Measurements from ENCODE around the gene SCN1A. TPM values are rescaled to one million over a fixed set of nuclear protein-coding genes. Genes with fewer than 3 reads are reported as not detected.

Gene SCN1A
- total and polyA plus RNA-seq, 3 donors from 2014 or later = 0.04 to 0.31 (median 0.24) TPM

DNA sequence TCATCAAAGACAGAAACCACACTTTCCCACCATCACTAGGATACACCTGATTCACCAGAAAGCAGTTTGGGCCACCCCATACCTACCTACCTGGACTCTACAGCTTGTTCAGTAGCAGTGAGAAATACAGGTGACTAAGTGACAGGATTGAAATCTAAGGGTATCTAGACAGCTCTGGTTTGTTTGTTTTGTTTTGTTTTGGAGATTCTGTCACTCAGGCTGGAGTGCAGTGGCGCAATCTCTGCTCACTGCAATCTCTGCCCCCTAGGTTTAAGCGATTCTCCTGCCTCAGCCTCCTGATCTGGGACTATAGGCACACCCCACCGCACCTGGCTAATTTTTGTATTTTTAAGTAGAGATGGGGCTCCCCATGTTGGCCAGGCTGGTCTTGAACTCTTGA, 177.4 kb downstream of the SCN1A start:
- H3K27me3 ChIP-seq = no peaks in the 10 kb centered on the region
- 88 to 96% methylated on average over 1 to 3 of the region's 3 CpGs for WGBS, 2 donors
- H3K4me1 ChIP-seq = peaks cover 23% of the 10 kb centered on the region
- no peaks in the 10 kb centered on the region for H3K9me3 ChIP-seq
- no peaks in the 10 kb centered on the region for H3K36me3 ChIP-seq (ENCODE audit: low read depth, missing control alignments)
- no peak overlapping the region for H3K27ac ChIP-seq
- DNase-seq = no peak
- intact Hi-C loops (cut with DNase I; ENCODE audit: low total_unique reads) = no loop called here
- TF ChIP-seq CTCF (IDR thresholded peaks at IDR 0.05) (no peak), POLR2A (IDR thresholded peaks at IDR 0.05) (no peak)
- no peak overlapping the region for H3K4me3 ChIP-seq

DNA sequence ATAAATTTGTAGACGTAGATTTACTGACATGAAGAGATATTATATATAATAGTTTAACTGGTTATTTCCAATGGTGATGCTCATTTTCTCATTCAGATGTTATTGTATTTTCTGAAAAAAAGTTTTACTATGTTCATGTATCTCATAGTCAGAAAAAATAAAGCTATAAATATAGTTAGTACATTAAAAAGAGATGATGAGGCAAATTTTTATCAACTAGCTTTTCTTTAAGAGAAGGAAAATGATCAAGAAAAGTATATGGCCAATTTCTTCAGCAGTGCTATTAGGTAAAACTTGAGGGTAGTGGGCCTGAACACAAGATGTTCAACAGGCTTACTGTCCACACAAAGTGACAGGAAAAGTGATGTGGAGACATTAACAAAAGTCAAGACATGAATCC, 186.0 kb downstream of the SCN1A start:
- TF ChIP-seq CTCF (IDR thresholded peaks at IDR 0.05) (no peak), POLR2A (IDR thresholded peaks at IDR 0.05) (no peak)
- H3K4me1 ChIP-seq = no peaks in the 10 kb centered on the region
- WGBS, 2 donors = 96 to 97% methylated on average over 1 of the region's 1 CpG
- no peak overlapping the region for H3K4me3 ChIP-seq
- DNase-seq = no peak
- no peak overlapping the region for H3K27ac ChIP-seq
- no peaks in the 10 kb centered on the region for H3K36me3 ChIP-seq (ENCODE audit: low read depth, missing control alignments)
- H3K9me3 ChIP-seq = no peaks in the 10 kb centered on the region
- intact Hi-C loops (cut with DNase I; ENCODE audit: low total_unique reads) = no loop called here
- no peaks in the 10 kb centered on the region for H3K27me3 ChIP-seq

DNA sequence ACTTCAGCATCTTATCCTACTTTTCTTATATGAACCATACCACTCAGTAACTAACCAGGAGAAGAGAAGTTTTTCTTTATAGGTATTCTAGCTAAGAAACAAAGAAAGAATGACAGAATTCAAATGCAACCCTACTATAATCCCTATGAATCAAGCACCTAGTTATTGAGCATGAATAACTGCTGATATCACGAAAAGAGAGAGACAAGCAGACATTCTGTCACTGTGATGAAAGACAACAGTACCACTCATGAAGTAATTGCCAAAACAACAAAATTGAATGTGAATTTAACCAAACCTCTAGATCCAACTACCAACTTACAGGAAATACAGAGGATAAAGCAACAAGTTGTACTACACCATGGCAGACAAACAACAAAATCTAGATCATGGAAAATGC, 189.6 kb downstream of the SCN1A start:
- TF ChIP-seq POLR2A (IDR thresholded peaks at IDR 0.05) (no peak), CTCF (IDR thresholded peaks at IDR 0.05) (no peak)
- H3K27me3 ChIP-seq = no peaks in the 10 kb centered on the region
- DNase-seq = no peak
- no peaks in the 10 kb centered on the region for H3K9me3 ChIP-seq
- intact Hi-C loops (cut with DNase I; ENCODE audit: low total_unique reads) = no loop called here
- H3K27ac ChIP-seq = no peak overlapping the region
- no peaks in the 10 kb centered on the region for H3K4me1 ChIP-seq
- H3K4me3 ChIP-seq = no peak overlapping the region
- H3K36me3 ChIP-seq (ENCODE audit: low read depth, missing control alignments) = no peaks in the 10 kb centered on the region
- WGBS, 2 donors = 85 to 94% methylated on average over 1 of the region's 1 CpG

Small RNA genes lying within 50 kb of the gene (small RNA-seq; reads per million reads assigned to genes)
- gene RF00019 = 0 reads per million in 2 donors

Other genes starting within 250 kb of the SCN1A start
- 10 to 100 TPM; 46.6 to 50.9 TPM for gene TTC21B, start 174.2 kb downstream of the SCN1A start, total RNA-seq
- gene TTC21B, start 174.2 kb downstream of the SCN1A start, polyA plus RNA-seq (ENCODE audit: insufficient read depth, low read depth, low replicate concordance) = 11.1 TPM
- 100 to 1,000 TPM in 1 of 2 donors, 10 to 100 TPM in 1; 85.7 to 117 TPM for gene SCN9A, start 247.9 kb upstream of the SCN1A start, total RNA-seq
- gene SCN9A, start 247.9 kb upstream of the SCN1A start, polyA plus RNA-seq (ENCODE audit: insufficient read depth, low read depth, low replicate concordance) = 7.3 TPM

Measured in testis (tissue), 3 donors.